GM18502 (cell line): ENCODE results near the gene CD200.

Experiments used
- ATAC-seq: cut with Tn5 transposase; IDR thresholded peaks from one replicate; pipeline ENCODE4 v1.9.1; 2021; ENCODE audit warnings: mild to moderate bottlenecking; ENCODE audit not compliant: unreplicated experiment, poor library complexity

Gene CD200

DNA sequence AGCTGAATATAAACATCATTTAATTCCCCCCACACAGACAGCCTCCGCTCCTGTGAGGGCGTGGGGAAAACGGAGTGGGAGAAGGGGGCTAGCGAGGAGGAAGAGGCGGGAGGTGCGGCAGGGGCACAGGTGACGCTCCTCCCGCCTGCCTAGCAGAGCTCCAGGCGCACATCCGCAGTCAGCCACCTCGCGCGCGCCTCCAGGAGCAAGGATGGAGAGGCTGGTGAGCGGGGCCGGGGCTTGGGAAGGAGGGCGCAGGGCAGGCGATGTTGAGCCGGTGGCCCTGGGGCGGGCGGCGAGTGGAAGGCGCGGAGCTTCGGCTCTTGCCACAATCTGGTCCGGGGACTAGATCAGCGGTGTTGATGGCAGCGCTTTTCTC is at the start of gene CD200:
Gene CD200, plus strand, starts transcription at position 155 of the 379 bp plus-strand sequence. Its CDS starts 57 bp downstream, at position 212.
- peak; percentile 75 for ATAC-seq

- no peak for ATAC-seq
Observed at GRCh38 chr3:112289011-112289410, 43.9 kb upstream of the CD200 start.

DNA sequence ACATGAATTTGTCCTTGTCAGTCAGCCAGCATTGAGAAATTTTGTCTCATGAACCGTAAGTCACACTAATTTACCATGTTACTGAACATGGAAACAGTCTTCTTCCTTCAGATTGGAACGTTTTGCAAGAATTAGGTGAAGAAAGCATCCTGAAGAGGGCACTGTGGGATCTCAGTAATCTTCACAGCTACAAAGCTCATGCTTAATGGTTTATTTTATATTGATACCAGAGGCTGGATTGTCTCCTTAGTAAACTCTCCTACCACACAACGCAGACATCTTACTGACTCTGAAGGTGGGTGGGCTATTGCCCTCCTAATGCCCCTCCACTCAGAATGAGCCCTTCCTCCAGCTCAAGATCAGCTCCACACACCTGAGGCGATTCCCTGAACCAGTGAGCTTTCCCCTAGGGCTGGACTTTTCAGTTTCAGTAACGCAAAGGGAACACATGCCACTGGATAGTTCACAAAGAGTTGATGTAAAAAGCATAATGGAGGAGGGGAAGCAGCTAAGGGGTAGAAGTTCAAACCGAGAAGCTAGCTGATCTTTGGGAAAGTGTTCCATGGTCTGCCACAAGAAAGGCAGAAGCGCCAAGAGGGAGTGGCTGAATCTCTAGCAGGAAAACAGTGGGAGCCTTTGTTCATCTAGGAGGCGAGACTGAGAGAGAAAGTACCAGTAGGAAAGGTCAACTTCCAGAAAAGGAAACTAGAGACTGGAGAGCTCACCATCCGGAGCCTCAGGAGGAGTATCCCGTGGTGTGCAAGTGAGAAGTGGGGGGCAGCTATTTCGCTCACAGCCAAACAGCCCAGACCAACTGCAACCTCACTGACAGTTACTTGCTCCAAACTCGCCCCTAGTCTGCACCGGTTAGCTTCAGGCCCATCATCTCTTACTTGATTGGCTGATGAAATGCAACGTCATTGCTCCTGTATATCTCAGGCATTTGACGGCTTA is 39.3 kb upstream of the CD200 start, which contains the start of gene SLC9C1:
Gene SLC9C1, minus strand, starts transcription at position 849 of the 954 bp plus-strand sequence. CDS start 7,425 bp downstream, outside the sequence.
- peak; percentile 67 for ATAC-seq

DNA sequence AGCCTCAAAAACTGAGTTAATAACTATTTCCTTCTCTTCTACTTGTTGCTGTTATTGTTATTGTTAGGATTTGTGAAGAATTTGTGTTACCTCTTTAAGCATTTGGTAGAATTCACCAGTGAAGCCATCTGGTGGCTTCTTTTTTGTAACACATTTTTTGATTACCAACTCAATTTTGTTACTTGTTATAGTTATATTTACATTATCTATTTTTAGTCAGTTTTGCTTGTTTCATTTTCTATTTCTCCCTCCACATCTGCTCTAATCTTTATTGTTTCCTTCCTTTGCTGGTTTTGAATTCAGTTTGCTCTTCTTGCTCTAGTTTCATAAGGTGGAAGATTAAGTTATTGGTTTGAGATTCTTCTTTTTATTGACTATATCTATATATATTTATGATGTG is 35.2 kb upstream of the CD200 start:
- no peak for ATAC-seq

DNA sequence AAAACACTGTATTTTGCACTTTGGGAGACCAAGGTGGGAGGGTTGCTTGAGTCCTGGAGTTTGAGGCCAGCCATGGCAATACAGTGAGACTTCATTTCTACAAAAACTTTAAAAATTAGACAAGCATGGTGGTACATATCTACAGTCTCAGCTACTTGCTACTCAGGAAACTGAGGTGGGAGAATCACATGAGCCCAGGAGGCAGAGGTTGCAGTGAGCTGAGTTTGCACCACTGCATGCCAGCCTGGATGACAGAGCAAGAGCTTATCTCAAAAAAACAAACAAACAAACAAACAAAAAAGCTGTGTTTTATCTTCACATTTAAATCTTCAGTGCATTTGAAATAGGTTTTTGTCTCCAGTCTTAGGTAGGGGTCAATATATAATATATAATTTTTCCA is 34.2 kb upstream of the CD200 start:
- no peak for ATAC-seq

DNA sequence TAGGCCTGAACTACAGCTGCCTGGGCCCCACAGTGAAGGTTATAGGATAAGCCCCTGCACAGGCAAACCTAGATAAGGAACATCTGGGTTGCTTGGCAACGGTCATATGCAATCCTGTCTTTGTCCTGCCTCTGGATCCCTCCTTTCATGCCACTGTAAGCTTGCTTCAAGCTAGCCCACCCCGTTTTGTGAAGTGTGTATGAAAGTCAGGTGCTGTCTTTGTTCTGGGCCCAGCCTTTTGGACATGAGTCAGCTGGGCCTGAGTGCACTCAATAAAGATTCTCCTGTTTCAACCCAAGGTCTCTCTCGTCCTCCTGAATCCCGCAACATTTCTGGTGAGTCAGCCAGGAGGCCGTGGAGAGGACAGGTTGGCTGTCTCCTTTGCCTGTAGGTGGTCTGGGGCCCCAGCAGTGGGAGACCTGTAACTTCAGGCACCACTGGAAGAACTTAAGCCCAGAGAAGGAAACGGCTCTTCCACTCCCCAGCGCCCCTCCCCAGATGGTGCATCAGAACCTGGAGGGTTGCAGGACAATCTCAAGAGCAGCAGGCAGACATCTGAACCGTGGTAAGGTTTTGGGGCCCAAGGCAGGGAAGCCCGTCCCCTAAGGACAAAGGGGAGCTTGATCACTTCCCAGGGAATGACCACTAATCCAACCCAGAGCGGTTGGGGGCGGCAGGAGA is 30.7 kb upstream of the CD200 start:
- ATAC-seq: no peak

- ATAC-seq: peak; percentile 61
Observed at GRCh38 chr3:112302881-112303763, 29.8 kb upstream of the CD200 start.

- ATAC-seq: peak; percentile 61
Observed at GRCh38 chr3:112303764-112304325, 29.1 kb upstream of the CD200 start.

GRCh38 chr3:112304611-112305010 is 28.3 kb upstream of the CD200 start:
- no peak for ATAC-seq

GRCh38 chr3:112306825-112307224 is 26.1 kb upstream of the CD200 start:
- ATAC-seq: no peak

GRCh38 chr3:112307557-112307956 is 25.4 kb upstream of the CD200 start:
- no peak for ATAC-seq

DNA sequence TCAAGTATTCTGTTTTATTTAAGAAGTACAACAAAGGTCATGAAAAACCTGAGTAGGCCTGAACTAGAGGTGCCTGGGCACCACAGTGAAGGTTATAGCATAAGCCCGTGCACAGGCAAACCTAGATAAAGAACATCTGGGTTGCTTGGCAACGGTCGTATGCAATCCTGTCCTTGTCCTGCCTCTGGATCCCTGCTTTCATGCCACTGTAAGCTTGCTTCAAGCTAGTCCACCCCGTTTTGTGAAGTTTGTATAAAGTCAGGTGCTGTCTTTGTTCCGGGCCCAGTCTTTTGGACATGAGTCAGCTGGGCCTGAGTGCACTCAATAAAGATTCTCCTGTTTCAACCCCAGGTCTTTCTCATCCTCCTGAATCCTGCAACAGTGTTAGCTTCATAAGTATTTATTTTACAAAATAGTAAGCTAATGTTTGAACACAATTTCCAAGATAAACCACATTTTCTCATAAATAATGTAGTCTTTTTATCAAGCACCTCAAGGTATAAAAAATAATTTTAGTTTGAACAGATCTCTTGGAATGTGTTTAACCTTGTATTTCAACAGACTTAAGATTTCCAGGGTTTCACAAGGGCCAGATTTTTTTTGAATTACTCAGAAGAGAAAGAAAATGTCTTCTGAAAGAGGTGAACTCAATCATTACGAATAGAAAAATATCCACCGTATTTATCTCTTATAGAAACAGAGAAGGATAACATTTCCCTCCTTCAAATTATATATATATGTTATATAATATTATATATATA is 24.6 kb upstream of the CD200 start:
- ATAC-seq: no peak

DNA sequence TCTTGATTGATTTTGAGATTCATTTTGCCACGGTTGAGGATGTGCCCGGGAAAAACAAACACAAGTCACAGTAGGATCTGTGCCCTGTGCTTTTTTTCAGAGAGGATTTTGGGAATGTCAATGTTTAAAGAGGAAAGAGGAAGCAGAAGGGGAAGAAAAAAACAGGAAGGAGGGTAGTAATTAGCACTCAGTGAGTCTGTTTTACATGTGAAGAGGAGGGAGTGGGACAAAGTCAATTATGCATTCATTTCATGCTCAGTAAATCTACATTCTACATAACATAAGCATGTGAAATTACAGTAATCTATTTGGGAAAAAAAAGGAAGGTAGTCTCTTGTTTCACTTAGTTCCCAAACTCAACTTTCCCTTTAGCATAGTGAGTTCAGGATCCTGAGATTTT is 18.3 kb upstream of the CD200 start:
- no peak for ATAC-seq

DNA sequence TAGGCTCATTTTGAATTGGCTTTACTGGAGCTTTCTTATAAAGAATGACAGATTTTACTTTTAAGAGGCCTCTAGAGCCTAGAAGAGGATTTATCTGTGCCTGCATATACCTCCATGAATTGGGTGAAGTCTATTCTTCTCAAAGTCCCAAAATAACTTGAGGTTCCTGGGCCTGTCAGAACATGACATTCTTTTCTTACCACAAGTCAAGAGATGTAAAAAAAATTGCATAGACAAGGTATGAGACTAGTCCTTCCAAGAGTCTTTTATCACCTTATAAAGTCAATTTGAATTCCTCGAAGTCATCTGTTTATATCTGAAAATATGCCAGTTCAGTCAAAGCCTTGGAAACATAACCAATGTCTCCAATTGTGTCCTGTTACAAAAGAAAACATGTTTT is 17.2 kb upstream of the CD200 start:
- ATAC-seq: no peak

GRCh38 chr3:112319516-112320276 is 13.3 kb upstream of the CD200 start:
- ATAC-seq: no peak

GRCh38 chr3:112320691-112321090 is 12.3 kb upstream of the CD200 start:
- no peak for ATAC-seq

GRCh38 chr3:112321867-112322652 is 10.9 kb upstream of the CD200 start:
- ATAC-seq: no peak
